Stomach (tissue), 9 donors: Measurements from ENCODE around the gene IL36RN. TPM values are rescaled to one million over a fixed set of nuclear protein-coding genes. Genes with fewer than 3 reads are reported as not detected.

ENCODE experiments used
- DNase-seq, 2 donors: peaks; one replicate each; pipeline versions ENCODE4 v3.0.0 to v3.0.0-alpha.2; 2013 to 2019
- H3K27ac ChIP-seq, 5 donors: fragments of 200-600 bp in 4 of 5; sonication (generic) in 4 of 5; one replicate each; pipeline ENCODE4 v1.5.1; 2013 to 2019; ENCODE audit warnings: mild to moderate bottlenecking in 1 of 5, moderate library complexity in 1 of 5
- H3K27me3 ChIP-seq, 3 donors: fragments of 200-600 bp; sonication (generic); one replicate each; pipeline ENCODE4 v1.5.1; 2017 to 2019; ENCODE audit warnings: mixed run types in 1 of 3
- H3K36me3 ChIP-seq, 4 donors: fragments of 200-600 bp; sonication (generic); 1 replicate in 3 of 4; 2 replicates in 1 of 4; pipeline ENCODE4 v1.5.1; 2016 to 2019
- H3K4me1 ChIP-seq, 4 donors: fragments of 200-600 bp; sonication (generic); one replicate each; pipeline ENCODE4 v1.5.1; 2016 to 2019
- H3K4me3 ChIP-seq, 4 donors: fragments of 200-600 bp; sonication (generic) in 3 of 4; one replicate each; pipeline ENCODE4 v1.5.1; 2016 to 2019; ENCODE audit warnings: mild to moderate bottlenecking in 1 of 4
- H3K9me3 ChIP-seq, 4 donors: fragments of 200-600 bp; sonication (generic); one replicate each; pipeline ENCODE4 v1.5.1; 2016 to 2019
- EP300 ChIP-seq: sonication (generic); formaldehyde crosslinking; IDR thresholded peaks from one replicate; pipeline ENCODE4 v1.6.1; 2017; ENCODE audit warnings: antibody characterized with exemption
- POLR2A ChIP-seq, 4 donors: fragments of 450-650 bp; IDR thresholded peaks; one replicate each; pipeline ENCODE4 v1.6.1; 2016; ENCODE audit warnings: antibody characterized with exemption in 4 of 4, control low read depth in 2 of 4, mild to moderate bottlenecking in 1 of 4, moderate library complexity in 1 of 4
- POLR2AphosphoS5 ChIP-seq, 3 donors: sonication (generic); formaldehyde crosslinking; IDR thresholded peaks; one replicate each; pipeline ENCODE4 v1.6.1; 2016; ENCODE audit warnings: antibody characterized with exemption in 3 of 3
- WGBS, 5 donors: extraction: QIAGEN DNeasy Blood & Tissue Kit in 3 of 5; methylation state at CpG; one replicate each; pipeline versions ENCODE4 v1.1.5 to v1.1.7; 2013 to 2018; 5-methylcytosine and 5-hydroxymethylcytosine counted together
- intact Hi-C: fragments of 100-400 bp; cut with DNase I; formaldehyde crosslinking; loops from one replicate; pipeline ENCODE4 v1.15.1; 2023; ENCODE audit warnings: low total_unique reads
- polyA plus RNA-seq, 3 donors: library from polyadenylated mRNA; stranded (reverse); fragments of 200-250 nt; gene quantifications; one replicate each; pipeline ENCODE4 v1.2.3, GENCODE V29; 2013
- total RNA-seq, 5 donors: library from RNA; depleted of rRNA; stranded (reverse); fragments of >200 nt; gene quantifications; one replicate each; pipeline versions ENCODE4 v1.1.0 to v1.2.3, GENCODE V29; 2014 to 2016
- TF ChIP-seq, protein P1 (sequence below), 7 experiments: fragments of 450-650 bp in 4 of 7; fragments of 200-600 bp in 3 of 7; sonication (generic) in 3 of 7; IDR thresholded peaks; one replicate each; pipeline ENCODE4 v1.5.1; 2016 to 2019; ENCODE audit warnings: antibody characterized with exemption in 7 of 7, control low read depth in 2 of 7, mild to moderate bottlenecking in 1 of 7
- donor health status: healthy with polysubstance abuse.
- donor health status: Bipolar disorder and iron deficiency.
- donor health status: healthy.

The IL36RN gene
- total and polyA plus RNA-seq, 8 donors, result 1.8 TPM; not detected in 7

DNA sequence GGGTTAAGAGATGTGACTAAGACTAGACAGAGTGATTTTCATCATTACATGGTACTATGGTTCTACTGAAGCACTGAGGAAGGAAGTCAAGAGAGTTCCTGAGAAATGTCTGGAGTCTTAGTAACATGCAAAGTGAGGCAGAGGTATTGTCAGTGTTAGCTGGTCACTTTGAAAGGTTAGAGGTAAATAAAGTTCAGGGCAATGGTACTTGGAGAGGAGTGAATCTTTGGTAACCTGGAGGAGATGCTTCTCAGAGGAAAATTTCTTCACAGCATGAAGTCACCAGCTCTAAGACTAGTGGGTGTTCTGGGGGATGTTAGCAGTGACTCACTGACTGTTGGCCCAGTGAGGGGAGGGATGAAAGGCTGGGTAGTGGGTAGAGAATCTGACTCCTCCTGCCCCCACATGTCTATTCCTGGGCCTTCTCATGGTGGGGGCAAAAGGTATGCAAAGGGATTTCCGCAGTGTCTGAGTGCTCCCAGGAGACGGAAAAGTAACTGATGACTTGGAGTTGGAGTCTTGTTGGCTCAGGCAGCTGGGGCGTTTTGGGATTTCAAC lies 45.1 kb downstream of the IL36RN start:
- H3K36me3 ChIP-seq, result no peaks in the 10 kb centered on the region
- intact Hi-C loops, result no loop called here
- no peak for TF ChIP-seq POLR2AphosphoS5 (IDR thresholded peaks at IDR 0.05)
- TF ChIP-seq, protein P1, sequence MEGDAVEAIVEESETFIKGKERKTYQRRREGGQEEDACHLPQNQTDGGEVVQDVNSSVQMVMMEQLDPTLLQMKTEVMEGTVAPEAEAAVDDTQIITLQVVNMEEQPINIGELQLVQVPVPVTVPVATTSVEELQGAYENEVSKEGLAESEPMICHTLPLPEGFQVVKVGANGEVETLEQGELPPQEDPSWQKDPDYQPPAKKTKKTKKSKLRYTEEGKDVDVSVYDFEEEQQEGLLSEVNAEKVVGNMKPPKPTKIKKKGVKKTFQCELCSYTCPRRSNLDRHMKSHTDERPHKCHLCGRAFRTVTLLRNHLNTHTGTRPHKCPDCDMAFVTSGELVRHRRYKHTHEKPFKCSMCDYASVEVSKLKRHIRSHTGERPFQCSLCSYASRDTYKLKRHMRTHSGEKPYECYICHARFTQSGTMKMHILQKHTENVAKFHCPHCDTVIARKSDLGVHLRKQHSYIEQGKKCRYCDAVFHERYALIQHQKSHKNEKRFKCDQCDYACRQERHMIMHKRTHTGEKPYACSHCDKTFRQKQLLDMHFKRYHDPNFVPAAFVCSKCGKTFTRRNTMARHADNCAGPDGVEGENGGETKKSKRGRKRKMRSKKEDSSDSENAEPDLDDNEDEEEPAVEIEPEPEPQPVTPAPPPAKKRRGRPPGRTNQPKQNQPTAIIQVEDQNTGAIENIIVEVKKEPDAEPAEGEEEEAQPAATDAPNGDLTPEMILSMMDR (IDR thresholded peaks at IDR 0.05), result no peak
- TF ChIP-seq POLR2A (IDR thresholded peaks at IDR 0.05), result no peak
- no peak overlapping the region for H3K27ac ChIP-seq
- no peak for DNase-seq
- peaks cover 0 to 4% (median 2%) of the 10 kb centered on the region in 4 donors for H3K9me3 ChIP-seq
- 69 to 91% (median 80%) methylated on average over 3 of the region's 3 CpGs for WGBS, 5 donors
- no peaks in the 10 kb centered on the region for H3K27me3 ChIP-seq
- H3K4me1 ChIP-seq, result no peaks in the 10 kb centered on the region
- no peak overlapping the region for H3K4me3 ChIP-seq

DNA sequence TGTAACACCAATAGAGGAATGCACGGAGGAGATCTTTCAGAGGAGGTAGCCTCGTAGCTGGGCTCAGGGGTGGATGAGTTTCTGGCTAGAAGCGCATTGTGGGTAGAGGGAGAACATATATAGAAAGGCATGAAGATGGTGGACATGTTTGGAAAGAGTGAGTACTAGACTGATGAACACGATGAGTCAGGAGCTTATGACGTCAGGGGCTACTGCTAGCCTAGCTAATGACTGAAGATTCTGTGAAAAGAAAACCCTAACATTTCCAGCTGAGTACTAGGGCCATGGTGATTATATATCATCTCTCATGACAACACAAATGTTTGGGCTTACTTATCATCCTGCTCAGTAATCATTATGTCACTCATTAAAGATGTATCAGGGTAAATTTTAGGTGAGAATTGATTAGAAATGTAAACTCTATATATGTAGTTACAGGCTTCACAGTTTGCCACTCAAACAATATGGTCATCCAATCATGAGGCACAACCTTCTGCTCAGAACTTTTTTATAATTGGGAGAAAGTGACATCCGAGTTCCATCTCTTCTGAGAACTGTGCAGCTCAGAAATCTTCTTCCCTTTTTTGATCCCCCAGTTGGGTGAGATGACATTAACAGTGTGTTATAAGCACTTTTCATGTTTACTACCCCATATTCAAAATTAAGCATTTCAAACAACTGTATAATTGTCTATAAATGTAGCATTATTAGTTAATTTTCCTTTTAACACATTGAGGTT lies 46.2 kb downstream of the IL36RN start:
- Histone ChIP-seq H3K36me3 (no peaks in the 10 kb centered on the region), H3K4me3 (no peak overlapping the region), H3K27ac (no peak overlapping the region), H3K9me3 (peaks cover 0 to 4% (median 2%) of the 10 kb centered on the region in 4 donors), H3K27me3 (no peaks in the 10 kb centered on the region), H3K4me1 (no peaks in the 10 kb centered on the region)
- intact Hi-C loops, result no loop called here
- DNase-seq, result no peak
- TF ChIP-seq POLR2A (IDR thresholded peaks at IDR 0.05), result no peak
- no peak for TF ChIP-seq EP300
- TF ChIP-seq, protein P1 (IDR thresholded peaks at IDR 0.05), result no peak
- TF ChIP-seq POLR2AphosphoS5 (IDR thresholded peaks at IDR 0.05), result no peak
- WGBS, 5 donors, result 66 to 84% (median 78%) methylated on average over 6 of the region's 6 CpGs

DNA sequence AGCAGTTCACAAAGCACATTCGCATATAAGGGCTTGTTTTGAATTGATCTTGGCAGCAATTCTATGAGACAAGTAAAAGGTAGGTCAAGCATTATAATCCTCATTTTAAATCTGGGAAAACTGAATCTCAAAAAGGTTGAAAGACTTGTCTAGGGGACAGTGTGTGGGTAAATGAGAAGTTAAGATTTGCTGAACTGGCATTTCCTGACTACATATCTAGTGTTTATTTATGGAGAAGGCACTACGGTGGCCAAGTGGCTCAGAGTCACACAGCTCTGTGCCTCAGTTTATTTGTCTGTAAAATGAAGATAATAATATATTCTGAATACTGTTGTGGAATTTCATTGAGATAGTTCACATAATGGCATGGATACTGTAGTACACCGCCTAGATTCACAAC lies 52.1 kb downstream of the IL36RN start:
- Histone ChIP-seq H3K4me3 (no peak overlapping the region), H3K9me3 (no peaks in the 10 kb centered on the region), H3K27ac (no peak overlapping the region), H3K4me1 (peaks cover 0 to 4% (median under 1%) of the 10 kb centered on the region in 4 donors), H3K27me3 (no peaks in the 10 kb centered on the region), H3K36me3 (no peaks in the 10 kb centered on the region)
- no peak for DNase-seq
- intact Hi-C loops, result no loop called here
- WGBS, 5 donors, result 41 to 63% (median 46%) methylated on average over 3 of the region's 3 CpGs
- no peak for TF ChIP-seq EP300

DNA sequence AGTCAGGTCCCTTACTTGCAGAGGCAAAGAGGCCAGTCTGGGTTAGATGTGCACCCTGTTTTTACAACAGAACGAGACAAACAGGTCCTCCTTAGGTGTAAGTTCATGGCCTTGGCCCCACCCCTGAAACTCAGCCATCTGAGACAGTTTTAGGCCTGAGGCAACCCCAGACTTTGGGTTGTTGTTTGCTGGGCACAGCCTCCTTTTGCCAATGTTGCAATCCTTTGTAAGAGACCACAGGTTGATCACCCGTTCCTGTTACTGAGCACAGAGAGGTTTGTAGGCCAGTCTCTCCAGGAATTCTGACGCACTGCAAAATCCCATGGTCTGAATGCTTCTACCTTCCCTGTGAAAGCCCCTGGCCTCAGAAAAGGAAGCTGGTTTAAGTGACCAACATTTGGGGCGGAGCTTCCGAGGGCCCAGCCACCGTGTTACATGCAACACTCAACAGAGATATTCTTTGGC lies 52.9 kb downstream of the IL36RN start:
- DNase-seq, result no peak
- H3K36me3 ChIP-seq, result no peaks in the 10 kb centered on the region
- peaks cover 2 to 11% (median 7%) of the 10 kb centered on the region in 4 donors for H3K4me1 ChIP-seq
- no peak overlapping the region for H3K4me3 ChIP-seq
- no peaks in the 10 kb centered on the region for H3K9me3 ChIP-seq
- H3K27me3 ChIP-seq, result no peaks in the 10 kb centered on the region
- TF ChIP-seq POLR2AphosphoS5 (IDR thresholded peaks at IDR 0.05) (no peak), POLR2A (IDR thresholded peaks at IDR 0.05) (no peak), EP300 (no peak)
- TF ChIP-seq, protein P1 (IDR thresholded peaks at IDR 0.05), result no peak
- 61 to 81% (median 70%) methylated on average over 6 of the region's 6 CpGs for WGBS, 5 donors
- intact Hi-C loops, result no loop called here
- H3K27ac ChIP-seq, result no peak overlapping the region

DNA sequence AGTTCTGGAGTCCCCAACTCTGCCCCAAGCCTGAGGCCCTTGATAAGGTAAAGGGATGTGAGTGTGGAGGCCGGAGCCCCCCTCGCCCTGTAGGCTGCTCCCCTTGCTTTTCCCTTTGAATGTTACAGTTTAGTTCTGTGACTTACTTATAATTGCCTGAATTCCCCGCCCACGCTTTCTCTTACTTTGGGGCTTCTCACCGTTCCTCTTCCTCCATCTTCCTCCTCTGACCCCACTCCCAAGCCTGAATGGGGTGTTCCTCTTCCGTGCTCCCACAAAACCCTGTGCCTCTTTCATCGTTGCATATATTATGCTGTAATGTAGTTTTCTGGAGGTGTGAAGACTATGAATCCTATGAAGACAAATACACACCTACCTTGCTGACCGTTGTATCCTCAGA lies 53.4 kb downstream of the IL36RN start:
- intact Hi-C loops, result no loop called here
- Histone ChIP-seq H3K36me3 (no peaks in the 10 kb centered on the region), H3K27ac (no peak overlapping the region), H3K4me3 (no peak overlapping the region), H3K9me3 (no peaks in the 10 kb centered on the region), H3K27me3 (no peaks in the 10 kb centered on the region), H3K4me1 (peaks cover 6 to 17% (median 12%) of the 10 kb centered on the region in 4 donors)
- no peak for TF ChIP-seq EP300
- no peak for TF ChIP-seq POLR2AphosphoS5 (IDR thresholded peaks at IDR 0.05)
- TF ChIP-seq, protein P1 (IDR thresholded peaks at IDR 0.05), result no peak
- TF ChIP-seq POLR2A (IDR thresholded peaks at IDR 0.05), result no peak
- no peak for DNase-seq
- 85 to 89% (median 87%) methylated on average over 8 of the region's 8 CpGs for WGBS, 5 donors
